GM12873 (cell line): ENCODE measurements around the gene INPPL1.

Source experiments
- CTCF ChIP-seq: IDR thresholded peaks from 2 replicates; pipeline ENCODE4 v1.5.1; 2012; ENCODE audit warnings: low read depth, mild to moderate bottlenecking, moderate library complexity, low read length, control low read depth; ENCODE audit not compliant: insufficient read depth; ENCODE audit errors: missing control alignments

INPPL1 gene

GRCh38 chr11:72222106-72222891 is 2.3 kb upstream of the INPPL1 start:
- TF ChIP-seq CTCF = no peak

GRCh38 chr11:72222907-72223614 is 1.5 kb upstream of the INPPL1 start:
- TF ChIP-seq CTCF = no peak

GRCh38 chr11:72223615-72224563 is 678 bp upstream of the INPPL1 start:
- no peak for TF ChIP-seq CTCF

GRCh38 chr11:72225411-72225951 is 914 bp downstream of the INPPL1 start:
- no peak for TF ChIP-seq CTCF

- no peak for TF ChIP-seq CTCF
Observed at GRCh38 chr11:72226701-72227100, 2.1 kb downstream of the INPPL1 start.

GRCh38 chr11:72227316-72228228 is 3.0 kb downstream of the INPPL1 start:
- no peak for TF ChIP-seq CTCF
